Measurements from ENCODE around the gene BEGAIN.

Gene BEGAIN

GRCh38 chr14:100543471-100544455 lies 43.5 kb downstream of the BEGAIN start:
- Histone ChIP-seq H3K4me1 (ENCODE audit: control insufficient read depth in 1 of 2, insufficient read depth in 2 of 2, low read length in 2 of 2) (peaks cover 20 to 23% of the 10 kb centered on the region in 2 donors), H3K27me3 (ENCODE audit: control insufficient read depth in 1 of 2, insufficient read depth in 2 of 2, low read length in 2 of 2) (no peaks in the 10 kb centered on the region), H3K36me3 (ENCODE audit: control insufficient read depth in 1 of 2, insufficient read depth in 2 of 2, low read length in 2 of 2) (no peaks in the 10 kb centered on the region), H3K4me3 (ENCODE audit: low read depth in 1 of 2, low read length in 2 of 2) (no peak overlapping the region), H3K9me3 (ENCODE audit: control insufficient read depth in 1 of 2, low read length in 2 of 2) (no peaks in the 10 kb centered on the region), H3K27ac (ENCODE audit: low read depth, low read length) (no peak overlapping the region), H3K9ac (ENCODE audit: low read depth in 1 of 2, low read length in 2 of 2) (no peak overlapping the region)

DNA sequence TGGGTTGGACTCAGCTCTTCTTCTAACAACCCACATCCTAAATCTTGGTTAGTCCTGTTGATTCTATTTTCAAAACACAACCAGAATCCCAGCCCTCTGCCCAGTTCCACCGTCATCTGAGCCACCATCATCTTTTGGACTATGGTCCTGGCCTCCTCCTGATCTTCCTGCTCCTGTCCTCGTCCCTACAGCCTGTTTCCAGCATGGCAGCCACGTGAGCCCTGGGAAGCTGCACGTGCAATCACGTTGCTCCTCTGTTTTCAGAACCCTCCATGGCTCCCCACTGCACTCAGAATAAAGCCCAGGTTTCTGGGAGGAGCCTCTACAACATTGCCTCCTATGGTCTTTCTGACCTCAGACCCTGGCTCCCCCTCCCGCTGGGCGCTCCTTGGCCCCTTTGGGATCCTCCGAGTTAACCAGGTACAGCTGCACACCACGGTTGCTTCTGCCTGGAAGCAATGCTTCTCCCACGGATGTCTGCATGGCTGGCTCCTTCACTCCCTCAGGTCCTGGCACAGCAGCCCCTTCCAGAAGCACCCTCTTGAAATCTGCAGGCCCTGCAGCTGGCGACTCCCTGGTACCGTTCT lies 44.5 kb downstream of the BEGAIN start:
- Histone ChIP-seq H3K4me1 (ENCODE audit: control insufficient read depth in 1 of 2, insufficient read depth in 2 of 2, low read length in 2 of 2) (peaks cover 11 to 15% of the 10 kb centered on the region in 2 donors), H3K36me3 (ENCODE audit: control insufficient read depth in 1 of 2, insufficient read depth in 2 of 2, low read length in 2 of 2) (no peaks in the 10 kb centered on the region), H3K27me3 (ENCODE audit: control insufficient read depth in 1 of 2, insufficient read depth in 2 of 2, low read length in 2 of 2) (no peaks in the 10 kb centered on the region), H3K9me3 (ENCODE audit: control insufficient read depth in 1 of 2, low read length in 2 of 2) (no peaks in the 10 kb centered on the region), H3K27ac (ENCODE audit: low read depth, low read length) (no peak overlapping the region), H3K4me3 (ENCODE audit: low read depth in 1 of 2, low read length in 2 of 2) (no peak overlapping the region), H3K9ac (ENCODE audit: low read depth in 1 of 2, low read length in 2 of 2) (no peak overlapping the region)

DNA sequence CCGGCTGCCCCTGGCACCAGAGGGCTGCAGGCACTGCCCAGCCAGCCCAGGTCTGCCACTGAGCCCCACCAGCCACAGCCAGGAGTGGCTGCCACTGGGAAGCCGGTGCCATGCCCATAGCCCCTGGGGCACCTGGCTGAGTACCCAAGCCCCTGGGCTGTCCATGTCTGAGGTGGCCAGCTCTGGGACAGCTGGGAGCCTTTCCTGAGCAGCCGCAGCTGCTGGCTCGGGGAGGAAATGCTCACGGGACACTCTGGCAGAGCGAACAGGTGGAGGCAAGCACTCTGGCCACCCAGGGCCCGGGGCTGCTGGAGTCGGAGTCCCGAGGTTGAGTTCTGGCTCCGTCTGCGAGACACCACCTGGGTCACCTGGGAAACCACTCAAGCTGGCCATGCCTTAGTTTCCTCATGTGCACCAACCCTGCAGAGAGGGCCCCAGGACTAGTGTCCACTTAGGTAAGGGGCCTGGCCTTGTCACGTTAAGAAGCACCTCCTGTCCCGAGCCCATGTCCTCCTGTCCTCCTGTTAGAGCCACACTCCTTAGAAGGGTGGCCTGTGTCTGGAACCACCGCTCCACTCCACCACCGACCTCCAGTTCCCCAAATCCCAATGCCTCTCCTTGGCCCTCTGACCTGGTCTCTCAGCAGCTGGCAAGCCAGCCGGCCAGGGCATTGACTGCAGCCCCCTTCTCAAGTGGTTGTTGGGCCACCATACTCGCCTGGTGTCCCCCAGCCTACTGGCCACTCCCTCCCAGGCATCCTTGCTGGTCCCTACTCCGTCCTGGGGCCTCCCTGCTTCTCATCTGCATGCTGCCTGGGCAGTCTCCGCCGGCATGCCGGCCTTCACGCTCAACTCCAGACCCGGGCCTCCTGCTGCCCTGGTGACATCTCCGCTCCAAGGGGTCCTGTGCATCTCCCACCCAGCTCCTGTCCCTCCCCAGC lies 45.3 kb downstream of the BEGAIN start:
- Histone ChIP-seq H3K4me3 (ENCODE audit: low read depth in 1 of 2, low read length in 2 of 2) (no peak overlapping the region), H3K9ac (ENCODE audit: low read depth in 1 of 2, low read length in 2 of 2) (no peak overlapping the region), H3K27ac (ENCODE audit: low read depth, low read length) (no peak overlapping the region), H3K4me1 (ENCODE audit: control insufficient read depth in 1 of 2, insufficient read depth in 2 of 2, low read length in 2 of 2) (peaks cover 3 to 7% of the 10 kb centered on the region in 2 donors), H3K27me3 (ENCODE audit: control insufficient read depth in 1 of 2, insufficient read depth in 2 of 2, low read length in 2 of 2) (no peaks in the 10 kb centered on the region), H3K36me3 (ENCODE audit: control insufficient read depth in 1 of 2, insufficient read depth in 2 of 2, low read length in 2 of 2) (no peaks in the 10 kb centered on the region), H3K9me3 (ENCODE audit: control insufficient read depth in 1 of 2, low read length in 2 of 2) (no peaks in the 10 kb centered on the region)

GRCh38 chr14:100540926-100541620 lies 46.1 kb downstream of the BEGAIN start:
- H3K4me1 ChIP-seq (ENCODE audit: control insufficient read depth in 1 of 2, insufficient read depth in 2 of 2, low read length in 2 of 2) = peaks cover 0 to 5% of the 10 kb centered on the region in 2 donors
- no peak overlapping the region for H3K9ac ChIP-seq (ENCODE audit: low read depth in 1 of 2, low read length in 2 of 2)
- H3K9me3 ChIP-seq (ENCODE audit: control insufficient read depth in 1 of 2, low read length in 2 of 2) = no peaks in the 10 kb centered on the region
- H3K27me3 ChIP-seq (ENCODE audit: control insufficient read depth in 1 of 2, insufficient read depth in 2 of 2, low read length in 2 of 2) = no peaks in the 10 kb centered on the region
- H3K27ac ChIP-seq (ENCODE audit: low read depth, low read length) = no peak overlapping the region
- H3K36me3 ChIP-seq (ENCODE audit: control insufficient read depth in 1 of 2, insufficient read depth in 2 of 2, low read length in 2 of 2) = no peaks in the 10 kb centered on the region
- H3K4me3 ChIP-seq (ENCODE audit: low read depth in 1 of 2, low read length in 2 of 2) = no peak overlapping the region

DNA sequence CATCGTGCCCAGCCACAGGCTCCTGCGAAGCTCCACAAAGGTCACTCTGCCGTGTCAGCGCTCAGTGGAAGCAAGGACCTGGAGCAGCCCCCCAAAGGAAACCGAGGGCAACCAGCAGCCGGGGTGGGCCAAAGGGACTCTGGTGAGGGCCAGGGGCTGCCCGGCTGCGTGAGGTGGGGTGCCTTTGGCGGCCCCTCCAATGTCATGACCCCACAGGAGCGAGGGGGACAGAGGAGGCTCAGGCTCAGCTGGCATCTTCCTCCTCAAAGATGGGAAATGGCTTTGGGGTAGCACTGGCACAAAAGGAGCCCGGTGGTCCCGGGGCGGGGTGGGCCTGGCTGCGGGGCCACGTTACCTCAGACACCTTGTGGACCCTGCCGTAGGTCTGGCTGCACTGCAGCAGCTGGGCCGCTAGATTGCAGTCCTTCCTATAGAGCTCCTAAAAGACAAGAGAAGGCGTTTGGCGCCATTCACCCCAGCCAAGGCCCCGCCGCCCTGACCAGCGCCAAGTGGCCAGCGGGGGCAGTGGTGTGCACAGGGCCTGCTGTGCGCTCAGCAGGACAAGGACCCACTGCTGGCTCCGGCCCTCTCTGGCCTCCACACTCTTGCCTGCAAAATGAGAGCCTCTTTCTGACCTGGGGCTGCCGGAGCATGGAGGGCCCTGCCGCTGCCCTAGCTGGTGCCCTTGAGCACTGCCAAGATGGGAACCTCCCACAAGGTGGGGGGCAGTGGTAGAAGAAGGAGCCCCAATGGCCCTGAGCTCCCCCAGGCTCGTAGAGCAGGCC lies 46.9 kb downstream of the BEGAIN start:
- H3K36me3 ChIP-seq (ENCODE audit: control insufficient read depth in 1 of 2, insufficient read depth in 2 of 2, low read length in 2 of 2) = no peaks in the 10 kb centered on the region

DNA sequence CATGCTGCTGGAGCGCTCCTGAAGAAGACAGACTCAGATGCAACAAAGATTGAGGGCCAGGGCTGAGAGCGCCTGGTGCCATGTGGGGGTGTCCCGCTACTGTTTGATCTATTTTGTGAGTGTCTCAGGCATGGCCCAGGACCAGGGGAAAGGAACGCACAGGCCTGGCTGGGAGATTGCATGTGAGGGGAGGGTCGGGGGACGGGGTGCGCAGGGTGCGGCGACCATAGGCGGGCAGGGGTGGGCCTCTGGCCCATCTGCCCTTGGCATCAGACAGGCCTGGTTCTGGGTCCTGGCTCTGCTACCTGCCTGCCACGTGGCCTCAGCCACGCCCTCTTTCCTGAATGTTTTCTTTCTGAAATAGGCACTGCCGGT lies 47.5 kb downstream of the BEGAIN start:
- H3K4me3 ChIP-seq (ENCODE audit: low read depth in 1 of 2, low read length in 2 of 2) = no peak overlapping the region

More for the DNA sequence above, 46.9 kb downstream of the BEGAIN start:
- no peaks in the 10 kb centered on the region for H3K4me1 ChIP-seq (ENCODE audit: control insufficient read depth in 1 of 2, insufficient read depth in 2 of 2, low read length in 2 of 2)
- H3K9ac ChIP-seq (ENCODE audit: low read depth in 1 of 2, low read length in 2 of 2) = no peak overlapping the region
- no peak overlapping the region for H3K27ac ChIP-seq (ENCODE audit: low read depth, low read length)
- no peak overlapping the region for H3K4me3 ChIP-seq (ENCODE audit: low read depth in 1 of 2, low read length in 2 of 2)
- no peaks in the 10 kb centered on the region for H3K9me3 ChIP-seq (ENCODE audit: control insufficient read depth in 1 of 2, low read length in 2 of 2)
- no peaks in the 10 kb centered on the region for H3K27me3 ChIP-seq (ENCODE audit: control insufficient read depth in 1 of 2, insufficient read depth in 2 of 2, low read length in 2 of 2)

DNA sequence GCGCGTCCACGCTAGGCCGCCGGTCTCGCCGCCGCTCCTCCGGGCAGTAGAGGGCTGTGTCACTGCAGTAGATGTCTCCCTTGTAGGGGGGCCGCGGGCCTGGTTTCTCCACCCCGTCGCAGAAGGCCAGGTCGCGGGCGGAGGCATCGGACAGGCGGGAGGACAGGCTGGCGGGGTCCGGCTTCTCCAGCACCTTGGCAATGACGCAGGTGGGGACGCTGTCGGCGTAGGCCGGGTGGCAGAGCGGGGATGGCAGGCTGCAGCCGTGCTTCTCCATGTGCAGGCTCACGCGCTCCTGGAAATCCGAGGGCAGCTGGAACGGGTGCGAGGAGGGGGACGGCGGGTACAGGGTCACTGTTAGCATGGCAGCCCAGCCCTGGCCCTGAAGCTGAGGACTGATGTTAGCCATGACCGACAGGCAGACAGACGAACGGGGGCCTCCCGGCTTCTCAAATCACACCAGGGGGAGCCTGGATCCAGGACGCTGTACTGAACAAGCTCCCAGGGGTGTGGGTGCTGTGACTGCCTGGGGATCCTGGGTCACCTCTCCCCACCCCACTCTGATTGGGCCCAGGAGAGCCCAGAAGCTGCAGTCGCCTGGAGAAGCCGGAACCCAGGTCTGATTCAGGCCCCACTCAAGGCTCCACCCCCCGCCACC lies 48.1 kb downstream of the BEGAIN start:
- H3K9me3 ChIP-seq (ENCODE audit: control insufficient read depth in 1 of 2, low read length in 2 of 2) = no peaks in the 10 kb centered on the region
- H3K4me3 ChIP-seq (ENCODE audit: low read depth in 1 of 2, low read length in 2 of 2) = no peak overlapping the region
- H3K9ac ChIP-seq (ENCODE audit: low read depth in 1 of 2, low read length in 2 of 2) = no peak overlapping the region
- H3K4me1 ChIP-seq (ENCODE audit: control insufficient read depth in 1 of 2, insufficient read depth in 2 of 2, low read length in 2 of 2) = peaks cover 1 to 2% of the 10 kb centered on the region in 2 donors
- H3K27me3 ChIP-seq (ENCODE audit: control insufficient read depth in 1 of 2, insufficient read depth in 2 of 2, low read length in 2 of 2) = no peaks in the 10 kb centered on the region
- no peak overlapping the region for H3K27ac ChIP-seq (ENCODE audit: low read depth, low read length)
- no peaks in the 10 kb centered on the region for H3K36me3 ChIP-seq (ENCODE audit: control insufficient read depth in 1 of 2, insufficient read depth in 2 of 2, low read length in 2 of 2)

More for the DNA sequence above, 47.5 kb downstream of the BEGAIN start:
- no peak overlapping the region for H3K9ac ChIP-seq (ENCODE audit: low read depth in 1 of 2, low read length in 2 of 2)
- no peaks in the 10 kb centered on the region for H3K9me3 ChIP-seq (ENCODE audit: control insufficient read depth in 1 of 2, low read length in 2 of 2)
- no peak overlapping the region for H3K27ac ChIP-seq (ENCODE audit: low read depth, low read length)
- H3K27me3 ChIP-seq (ENCODE audit: control insufficient read depth in 1 of 2, insufficient read depth in 2 of 2, low read length in 2 of 2) = no peaks in the 10 kb centered on the region
- no peaks in the 10 kb centered on the region for H3K36me3 ChIP-seq (ENCODE audit: control insufficient read depth in 1 of 2, insufficient read depth in 2 of 2, low read length in 2 of 2)
- H3K4me1 ChIP-seq (ENCODE audit: control insufficient read depth in 1 of 2, insufficient read depth in 2 of 2, low read length in 2 of 2) = no peaks in the 10 kb centered on the region

DNA sequence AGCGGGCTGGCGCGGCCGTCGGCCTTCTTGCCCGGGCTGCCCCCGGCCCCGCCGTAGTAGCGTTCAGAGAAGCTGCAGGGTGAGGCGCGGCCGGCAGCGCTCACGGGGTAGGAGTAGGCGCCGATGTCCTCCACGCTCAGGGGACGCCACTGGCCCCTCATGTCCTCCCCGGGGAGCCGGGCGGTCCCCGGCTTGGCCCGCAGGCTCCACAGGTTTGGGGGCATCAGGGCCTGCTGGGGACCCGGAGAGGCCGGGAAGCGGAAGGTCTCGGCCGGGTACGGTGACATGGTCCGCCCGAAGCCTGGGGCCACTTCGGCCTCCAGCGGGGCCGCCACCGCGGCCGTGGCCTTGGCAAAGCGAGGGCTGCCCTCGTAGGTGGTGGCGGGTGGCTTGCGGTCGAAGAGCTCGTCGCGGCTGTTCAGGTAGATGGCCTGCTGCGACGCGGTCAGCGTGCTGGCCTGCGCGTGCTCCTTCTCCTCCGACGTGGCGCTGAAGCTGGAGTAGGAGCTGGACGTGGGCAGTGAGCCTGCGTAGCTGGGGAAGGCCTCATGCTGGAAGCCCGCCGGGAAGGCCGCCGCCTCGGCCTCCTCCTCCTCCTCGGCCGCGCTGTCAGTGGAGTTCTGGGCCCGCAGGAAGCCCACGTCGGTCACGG lies 48.7 kb downstream of the BEGAIN start:
- no peak overlapping the region for H3K9ac ChIP-seq (ENCODE audit: low read depth in 1 of 2, low read length in 2 of 2)
- no peaks in the 10 kb centered on the region for H3K27me3 ChIP-seq (ENCODE audit: control insufficient read depth in 1 of 2, insufficient read depth in 2 of 2, low read length in 2 of 2)
- H3K27ac ChIP-seq (ENCODE audit: low read depth, low read length) = no peak overlapping the region
- no peak overlapping the region for H3K4me3 ChIP-seq (ENCODE audit: low read depth in 1 of 2, low read length in 2 of 2)
- H3K9me3 ChIP-seq (ENCODE audit: control insufficient read depth in 1 of 2, low read length in 2 of 2) = no peaks in the 10 kb centered on the region
- H3K4me1 ChIP-seq (ENCODE audit: control insufficient read depth in 1 of 2, insufficient read depth in 2 of 2, low read length in 2 of 2) = peaks cover 8% of the 10 kb centered on the region in 2 donors
- H3K36me3 ChIP-seq (ENCODE audit: control insufficient read depth in 1 of 2, insufficient read depth in 2 of 2, low read length in 2 of 2) = no peaks in the 10 kb centered on the region
